ENCODE results near the gene NPAS3.

Gene NPAS3

DNA sequence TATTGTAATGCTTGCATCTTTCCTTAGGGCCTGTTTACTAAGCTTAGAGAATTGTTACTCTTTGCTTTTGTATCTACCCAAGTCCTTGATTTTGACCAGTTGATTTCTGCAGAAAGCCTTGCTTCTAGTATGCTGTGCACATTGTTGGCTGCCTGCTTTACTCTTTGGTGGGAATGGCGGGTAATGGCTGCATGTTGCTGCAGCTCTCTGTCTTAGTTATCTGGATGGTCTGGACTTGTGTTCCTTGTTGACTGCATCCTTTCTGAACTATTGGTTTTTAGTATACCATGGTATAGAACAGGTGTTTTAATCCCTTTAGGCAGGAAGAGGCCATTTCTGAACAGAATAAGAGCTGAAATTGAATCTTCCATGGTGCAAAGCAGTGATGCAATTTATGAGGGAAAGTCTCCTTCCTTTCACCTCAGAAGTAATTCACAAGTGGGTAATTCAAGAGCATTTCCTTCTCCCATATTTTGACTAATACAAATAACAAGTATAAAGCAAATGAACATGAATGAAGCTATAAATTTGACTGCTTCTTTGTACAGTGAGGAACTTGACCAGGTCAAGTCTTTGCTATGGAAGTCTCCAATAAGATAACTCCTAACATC, 466.4 kb downstream of the NPAS3 start:
- Histone ChIP-seq H3K27me3 (ENCODE audit: low read depth, low read length) (no peaks in the 10 kb centered on the region), H3K9me3 (ENCODE audit: insufficient read depth, low read length) (peaks cover 15% of the 10 kb centered on the region), H3K36me3 (replicated peaks; ENCODE audit: low read depth, low read length) (no peaks in the 10 kb centered on the region)

DNA sequence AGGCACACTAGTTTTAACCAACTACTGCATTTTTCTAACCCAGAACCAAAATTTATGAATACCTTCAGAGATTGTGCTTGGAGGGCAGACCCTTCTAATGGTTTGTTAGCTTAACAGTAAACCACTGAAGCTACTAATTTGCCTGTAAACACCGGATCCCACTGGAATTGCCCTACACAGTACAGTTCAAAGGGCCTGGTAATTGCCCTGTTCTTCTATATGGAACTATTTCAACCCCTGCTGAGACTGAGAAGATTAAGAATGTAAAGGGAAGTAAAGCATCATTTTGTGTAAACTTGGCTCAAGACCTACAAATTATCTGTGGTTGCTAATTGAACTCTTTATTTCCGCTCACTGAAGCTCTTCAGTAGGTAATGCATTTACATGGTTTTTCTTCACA, 468.1 kb downstream of the NPAS3 start:
- Histone ChIP-seq H3K4me3 (ENCODE audit: low read length) (no peak overlapping the region), H4K20me1 (ENCODE audit: insufficient read depth, low read length) (no peaks in the 10 kb centered on the region), H3K9ac (ENCODE audit: low read length) (no peak overlapping the region), H2AFZ (ENCODE audit: low read depth, low read length) (no peak overlapping the region), H3K27me3 (ENCODE audit: low read depth, low read length) (no peaks in the 10 kb centered on the region), H3K9me3 (ENCODE audit: insufficient read depth, low read length) (peaks cover 15% of the 10 kb centered on the region), H3K36me3 (replicated peaks; ENCODE audit: low read depth, low read length) (no peaks in the 10 kb centered on the region), H3K4me1 (ENCODE audit: low read length) (no peaks in the 10 kb centered on the region), H3K4me2 (ENCODE audit: low read length) (no peak overlapping the region), H3K27ac (ENCODE audit: low read length) (no peak overlapping the region), H3K79me2 (ENCODE audit: low read length) (no peaks in the 10 kb centered on the region)
- no peak for TF ChIP-seq EZH2phosphoT487 (IDR thresholded peaks at IDR 0.05; ENCODE audit: low read depth)
- TF ChIP-seq, protein P1, sequence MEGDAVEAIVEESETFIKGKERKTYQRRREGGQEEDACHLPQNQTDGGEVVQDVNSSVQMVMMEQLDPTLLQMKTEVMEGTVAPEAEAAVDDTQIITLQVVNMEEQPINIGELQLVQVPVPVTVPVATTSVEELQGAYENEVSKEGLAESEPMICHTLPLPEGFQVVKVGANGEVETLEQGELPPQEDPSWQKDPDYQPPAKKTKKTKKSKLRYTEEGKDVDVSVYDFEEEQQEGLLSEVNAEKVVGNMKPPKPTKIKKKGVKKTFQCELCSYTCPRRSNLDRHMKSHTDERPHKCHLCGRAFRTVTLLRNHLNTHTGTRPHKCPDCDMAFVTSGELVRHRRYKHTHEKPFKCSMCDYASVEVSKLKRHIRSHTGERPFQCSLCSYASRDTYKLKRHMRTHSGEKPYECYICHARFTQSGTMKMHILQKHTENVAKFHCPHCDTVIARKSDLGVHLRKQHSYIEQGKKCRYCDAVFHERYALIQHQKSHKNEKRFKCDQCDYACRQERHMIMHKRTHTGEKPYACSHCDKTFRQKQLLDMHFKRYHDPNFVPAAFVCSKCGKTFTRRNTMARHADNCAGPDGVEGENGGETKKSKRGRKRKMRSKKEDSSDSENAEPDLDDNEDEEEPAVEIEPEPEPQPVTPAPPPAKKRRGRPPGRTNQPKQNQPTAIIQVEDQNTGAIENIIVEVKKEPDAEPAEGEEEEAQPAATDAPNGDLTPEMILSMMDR (IDR thresholded peaks at IDR 0.05; ENCODE audit: low read depth, low read length): no peak

More for the DNA sequence above, 466.4 kb downstream of the NPAS3 start:
- no peaks in the 10 kb centered on the region for H3K4me1 ChIP-seq (ENCODE audit: low read length)
- H3K27ac ChIP-seq (ENCODE audit: low read length): no peak overlapping the region
- no peaks in the 10 kb centered on the region for H3K79me2 ChIP-seq (ENCODE audit: low read length)
- no peak overlapping the region for H3K9ac ChIP-seq (ENCODE audit: low read length)
- H2AFZ ChIP-seq (ENCODE audit: low read depth, low read length): no peak overlapping the region
- H3K4me3 ChIP-seq (ENCODE audit: low read length): no peak overlapping the region
- no peak overlapping the region for H3K4me2 ChIP-seq (ENCODE audit: low read length)
- TF ChIP-seq EZH2phosphoT487 (IDR thresholded peaks at IDR 0.05; ENCODE audit: low read depth): no peak
- TF ChIP-seq, protein P1 (IDR thresholded peaks at IDR 0.05; ENCODE audit: low read depth, low read length): no peak
- H4K20me1 ChIP-seq (ENCODE audit: insufficient read depth, low read length): no peaks in the 10 kb centered on the region

DNA sequence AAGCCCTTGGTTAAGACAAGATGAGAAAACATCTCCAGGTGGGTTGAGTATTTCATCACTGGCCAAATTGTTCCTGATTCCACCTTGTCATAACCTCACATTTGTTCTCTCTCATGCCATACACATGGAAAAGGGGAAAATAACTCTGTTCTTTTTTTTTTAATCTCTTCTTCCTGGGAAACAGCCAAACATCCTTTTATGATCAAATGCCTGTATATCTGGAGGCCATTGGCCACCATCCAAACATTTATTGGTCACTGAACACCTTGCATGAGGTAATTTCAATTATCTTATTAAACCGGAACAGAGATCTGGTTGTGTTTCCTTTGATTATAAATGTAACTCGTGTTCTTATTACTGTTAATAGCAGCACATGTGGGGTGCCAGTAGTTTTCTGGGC, 469.6 kb downstream of the NPAS3 start:
- no peak for TF ChIP-seq EZH2phosphoT487 (IDR thresholded peaks at IDR 0.05; ENCODE audit: low read depth)
- TF ChIP-seq, protein P1 (IDR thresholded peaks at IDR 0.05; ENCODE audit: low read depth, low read length): no peak

DNA sequence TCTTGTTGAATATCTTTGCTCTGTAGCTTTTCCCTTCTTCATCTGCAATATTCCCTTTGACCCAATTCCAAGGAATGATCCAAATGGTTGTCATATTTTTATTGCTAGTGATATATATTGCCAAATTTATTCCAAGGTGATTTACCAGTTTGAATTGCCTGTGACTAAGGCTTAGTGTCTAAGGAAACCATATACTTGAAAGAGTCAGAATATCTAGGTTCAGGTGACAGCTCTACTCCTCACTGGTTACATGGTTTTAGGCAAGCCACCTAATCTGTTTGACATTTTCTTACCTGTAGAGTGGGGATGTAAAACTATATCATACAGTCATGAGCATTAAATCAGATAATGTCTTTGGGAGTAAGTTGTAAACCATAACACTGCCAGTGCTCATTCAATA, 473.8 kb downstream of the NPAS3 start:
- Histone ChIP-seq H3K4me3 (ENCODE audit: low read length) (no peak overlapping the region), H3K27me3 (ENCODE audit: low read depth, low read length) (no peaks in the 10 kb centered on the region), H3K9ac (ENCODE audit: low read length) (no peak overlapping the region), H4K20me1 (ENCODE audit: insufficient read depth, low read length) (no peaks in the 10 kb centered on the region), H3K79me2 (ENCODE audit: low read length) (no peaks in the 10 kb centered on the region), H3K27ac (ENCODE audit: low read length) (no peak overlapping the region), H3K9me3 (ENCODE audit: insufficient read depth, low read length) (no peaks in the 10 kb centered on the region), H3K4me1 (ENCODE audit: low read length) (peaks cover 23% of the 10 kb centered on the region), H3K4me2 (ENCODE audit: low read length) (no peak overlapping the region), H3K36me3 (replicated peaks; ENCODE audit: low read depth, low read length) (no peaks in the 10 kb centered on the region), H2AFZ (ENCODE audit: low read depth, low read length) (no peak overlapping the region)
- TF ChIP-seq EZH2phosphoT487 (IDR thresholded peaks at IDR 0.05; ENCODE audit: low read depth): no peak
- TF ChIP-seq, protein P1 (IDR thresholded peaks at IDR 0.05; ENCODE audit: low read depth, low read length): no peak

More for the DNA sequence above, 469.6 kb downstream of the NPAS3 start:
- Histone ChIP-seq H3K27ac (ENCODE audit: low read length) (no peak overlapping the region), H3K4me3 (ENCODE audit: low read length) (no peak overlapping the region), H3K27me3 (ENCODE audit: low read depth, low read length) (no peaks in the 10 kb centered on the region), H3K9me3 (ENCODE audit: insufficient read depth, low read length) (peaks cover 15% of the 10 kb centered on the region), H3K4me1 (ENCODE audit: low read length) (peaks cover 3% of the 10 kb centered on the region), H4K20me1 (ENCODE audit: insufficient read depth, low read length) (no peaks in the 10 kb centered on the region), H3K36me3 (replicated peaks; ENCODE audit: low read depth, low read length) (no peaks in the 10 kb centered on the region), H2AFZ (ENCODE audit: low read depth, low read length) (no peak overlapping the region), H3K79me2 (ENCODE audit: low read length) (no peaks in the 10 kb centered on the region), H3K9ac (ENCODE audit: low read length) (no peak overlapping the region), H3K4me2 (ENCODE audit: low read length) (no peak overlapping the region)

Data from OCI-LY3 (cell line).